HTERT RPE-1 (cell line): ENCODE results near the gene RFX5.
"Not testable (repeated sequence)": the region's sequence is repeated elsewhere in the genome, so short reads cannot be mapped to it uniquely, and the experiment has no call there.

Experiments
- in situ Hi-C: fragments of 300-500 bp; cut with MboI; formaldehyde crosslinking; loops from 4 replicates; pipeline ENCODE4 v1.14.3; 2020; ENCODE audit warnings: low sequenced_read_pairs

The RFX5 gene

DNA sequence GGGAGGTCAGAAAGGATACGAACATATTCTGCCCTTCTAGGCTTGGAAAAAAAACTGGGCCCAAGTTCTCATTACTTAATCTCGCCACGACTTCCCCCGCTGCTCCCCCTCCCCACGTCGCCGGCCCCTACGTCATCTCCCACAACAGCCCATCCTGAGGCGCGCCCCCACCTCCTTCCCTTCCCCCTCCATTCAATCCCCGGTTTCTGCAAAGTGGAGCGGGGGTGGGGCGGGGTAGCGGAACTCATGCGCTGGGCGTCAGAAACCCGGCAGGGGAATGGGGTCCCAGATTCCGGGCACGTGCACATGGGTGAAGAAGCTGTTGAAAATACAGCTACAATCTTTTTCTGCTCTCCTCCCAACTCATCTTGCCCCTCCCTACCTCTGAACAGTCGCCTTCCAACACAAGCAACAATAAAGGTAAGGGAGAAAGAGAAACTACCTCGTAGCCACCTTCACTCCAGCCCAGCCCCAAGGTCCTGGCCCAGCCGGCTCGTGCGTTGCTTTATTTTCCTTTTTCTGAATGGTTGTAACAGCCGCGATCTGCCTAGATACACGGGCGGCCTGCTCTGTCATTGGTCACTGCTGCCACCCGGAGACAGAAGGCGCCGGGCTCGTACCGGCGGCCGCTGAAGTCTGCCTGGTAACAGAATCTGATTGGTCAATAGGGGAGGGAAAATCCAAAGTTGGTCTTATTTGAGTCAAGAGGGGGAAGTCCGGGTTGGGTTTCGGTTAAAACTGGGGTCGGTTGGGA lies at the start of gene RFX5:
RFX5 (minus strand) TSS at position 484 of the 754 bp plus-strand sequence. CDS start 932 bp downstream, outside the sequence.
- in situ Hi-C loops = no loop called here

DNA sequence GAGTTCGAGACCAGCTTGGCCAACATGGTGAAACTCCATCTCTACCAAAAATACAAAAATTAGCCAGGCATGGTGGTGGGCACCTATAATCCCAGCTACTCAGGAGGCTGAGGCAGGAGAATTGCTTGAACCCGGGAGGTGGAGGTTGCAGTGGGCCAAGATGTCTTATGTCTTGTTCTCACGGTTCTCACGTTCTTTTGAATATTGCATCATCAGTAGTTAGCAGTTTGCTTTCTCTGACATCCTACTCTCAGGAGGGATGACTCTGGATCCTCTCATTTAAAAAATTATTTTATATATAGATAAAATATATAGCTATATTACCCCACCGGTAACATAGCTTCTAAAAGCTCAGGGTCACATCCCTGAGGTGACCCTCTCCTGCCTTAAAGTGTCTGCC lies 49.2 kb upstream of the RFX5 start:
- in situ Hi-C loops = not testable (repeated sequence)

DNA sequence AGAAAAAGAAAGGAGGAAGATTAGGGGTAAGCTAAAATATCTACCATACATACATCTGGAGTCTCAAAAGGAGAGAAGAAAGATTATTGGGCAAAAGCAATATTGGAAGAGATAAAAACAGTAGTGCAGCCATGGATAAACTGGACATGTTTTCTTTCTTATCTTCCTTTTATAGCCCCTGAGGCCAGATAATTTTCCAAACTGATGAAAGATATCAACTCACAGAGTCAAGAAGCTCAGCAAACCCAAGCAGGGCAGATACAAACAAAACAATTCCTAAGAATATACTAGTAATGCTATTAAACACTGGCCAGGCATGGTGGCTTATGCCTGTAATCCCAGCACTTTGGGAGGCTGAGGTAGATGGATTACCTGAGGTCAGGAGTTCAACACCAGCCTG lies 46.5 kb upstream of the RFX5 start:
- in situ Hi-C loops = no loop called here

DNA sequence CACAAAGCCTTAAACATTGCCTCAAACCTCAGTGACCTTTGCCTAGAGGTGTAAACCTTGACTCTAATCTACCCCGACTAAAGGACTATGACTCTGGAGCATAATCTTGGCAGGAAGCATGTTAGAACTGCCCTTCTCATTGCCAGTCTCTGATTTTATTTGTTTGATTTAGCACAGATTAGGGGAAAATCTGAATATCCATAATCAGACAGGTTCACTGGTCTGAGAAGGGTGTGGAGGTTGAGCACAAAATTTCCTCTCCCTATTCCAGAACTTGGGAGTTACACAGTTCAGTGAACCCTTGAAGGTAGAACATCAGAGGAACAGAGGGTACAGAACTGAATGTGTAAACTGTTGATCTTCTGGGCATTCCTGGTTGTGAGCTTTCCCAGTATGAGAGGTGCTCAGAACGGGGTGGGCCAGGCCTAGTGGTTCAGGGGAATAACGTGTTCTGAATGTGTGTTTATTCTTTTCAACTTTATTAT lies 44.1 kb upstream of the RFX5 start:
- in situ Hi-C loops = no loop called here

DNA sequence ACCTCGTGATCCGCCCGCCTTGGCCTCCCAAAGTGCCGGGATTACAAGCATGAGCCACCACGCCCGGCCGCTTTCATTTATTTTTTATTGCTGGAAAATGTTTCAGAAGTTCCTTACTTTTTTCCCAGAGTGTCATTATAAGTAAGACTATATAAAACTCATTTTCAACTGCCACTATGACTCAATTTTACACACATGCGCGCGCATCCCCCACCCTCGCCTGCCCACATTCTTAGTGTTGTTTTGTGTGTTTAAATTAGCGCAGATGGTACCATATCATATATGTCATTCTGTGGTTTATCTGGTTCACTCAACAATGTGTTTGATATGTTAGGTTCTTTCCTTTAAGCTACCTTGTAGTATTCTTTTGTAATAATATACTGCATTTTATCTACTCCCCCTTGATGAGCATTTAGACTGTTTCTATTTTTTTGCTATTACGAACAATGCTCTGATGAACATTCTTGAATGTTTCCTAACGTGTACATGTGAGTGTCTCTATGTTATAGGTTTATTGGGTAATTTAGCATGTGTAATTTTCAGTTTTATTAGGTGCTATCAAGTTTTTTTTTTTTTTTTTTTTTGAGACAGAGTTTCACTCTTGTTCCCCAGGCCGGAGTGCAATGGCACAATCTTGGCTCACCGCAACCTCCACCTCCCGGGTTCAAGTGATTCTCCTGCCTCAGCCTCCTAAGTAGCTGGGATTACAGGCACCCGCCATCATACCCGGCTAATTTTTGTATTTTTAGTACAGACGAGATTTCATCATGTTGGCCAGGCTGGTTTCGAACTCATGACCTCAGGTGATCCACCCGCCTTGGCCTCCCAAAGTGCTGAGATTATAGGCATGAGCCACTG lies 43.4 kb upstream of the RFX5 start:
- in situ Hi-C loops = not testable (repeated sequence)

DNA sequence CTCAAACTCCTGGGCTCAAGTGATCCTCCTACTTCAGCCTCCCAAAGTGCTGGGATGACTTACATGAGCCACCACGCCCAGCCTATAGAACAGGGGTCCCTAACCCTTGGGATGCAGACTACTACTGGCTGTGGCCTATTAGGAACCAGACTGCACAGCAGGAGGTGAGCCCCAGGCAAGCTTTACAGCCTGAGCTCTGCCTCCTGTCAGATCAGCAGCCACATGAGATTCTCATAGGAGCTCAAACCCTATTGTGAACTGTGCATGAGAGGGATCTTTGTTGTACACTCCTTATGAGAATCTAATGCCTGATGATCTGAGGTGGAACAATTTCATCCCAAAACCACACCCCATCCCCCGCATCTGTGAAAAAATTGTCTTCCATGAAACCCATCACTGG lies 39.0 kb upstream of the RFX5 start:
- in situ Hi-C loops = no loop called here

DNA sequence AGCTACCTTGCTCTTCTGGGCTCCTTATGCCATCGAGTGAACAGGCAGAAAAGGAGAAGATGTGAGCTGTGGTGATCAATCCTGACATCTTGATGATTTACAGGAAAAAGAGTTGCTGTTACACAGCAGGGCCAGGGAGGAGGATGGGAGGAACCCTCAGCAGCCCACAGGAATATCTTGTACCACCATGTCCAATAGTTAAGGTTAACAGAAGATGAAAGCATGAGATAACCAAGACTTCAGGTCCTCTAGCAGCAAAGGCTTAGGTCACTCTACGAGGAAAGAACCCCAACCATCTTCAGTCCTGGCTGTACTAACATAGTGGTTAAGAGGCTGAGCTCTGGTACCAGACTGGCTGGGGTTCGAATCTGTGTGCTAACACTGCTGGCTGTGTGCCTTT lies 37.5 kb upstream of the RFX5 start:
- in situ Hi-C loops = no loop called here

DNA sequence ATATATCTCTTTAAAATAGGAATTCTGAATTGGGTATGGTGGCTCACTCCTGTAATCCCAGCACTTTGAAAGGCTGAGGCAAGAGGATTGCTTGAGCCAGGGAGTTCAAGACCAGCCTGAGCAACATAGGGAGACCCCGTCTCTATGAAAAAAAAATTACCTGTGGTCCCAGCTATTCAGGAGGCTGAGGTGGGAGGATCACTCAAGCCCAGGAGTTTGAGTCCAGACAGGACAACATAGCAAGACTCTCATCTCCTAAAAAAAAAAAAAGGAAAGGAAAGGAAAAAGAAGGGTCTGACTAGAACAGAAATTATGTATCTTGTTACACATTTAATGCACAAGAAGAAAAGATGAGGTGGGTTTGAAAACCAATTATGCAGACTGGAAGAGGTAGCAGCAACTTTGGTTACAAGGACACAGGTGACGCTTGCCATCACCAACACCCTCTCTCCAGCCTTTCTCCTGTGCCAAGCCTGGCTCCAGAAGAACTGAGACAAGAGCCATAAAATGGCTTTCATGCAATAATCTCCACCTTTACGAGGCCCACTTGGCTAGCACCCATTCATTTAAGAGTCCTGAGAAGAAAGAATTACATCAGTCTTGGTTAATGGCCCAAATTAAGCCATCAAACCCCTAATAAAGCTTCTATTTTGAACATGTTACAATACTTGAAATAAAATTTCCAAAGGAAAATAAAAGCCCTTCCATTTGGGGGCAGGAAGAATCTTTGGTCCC lies 30.3 kb upstream of the RFX5 start:
- in situ Hi-C loops = no loop called here

DNA sequence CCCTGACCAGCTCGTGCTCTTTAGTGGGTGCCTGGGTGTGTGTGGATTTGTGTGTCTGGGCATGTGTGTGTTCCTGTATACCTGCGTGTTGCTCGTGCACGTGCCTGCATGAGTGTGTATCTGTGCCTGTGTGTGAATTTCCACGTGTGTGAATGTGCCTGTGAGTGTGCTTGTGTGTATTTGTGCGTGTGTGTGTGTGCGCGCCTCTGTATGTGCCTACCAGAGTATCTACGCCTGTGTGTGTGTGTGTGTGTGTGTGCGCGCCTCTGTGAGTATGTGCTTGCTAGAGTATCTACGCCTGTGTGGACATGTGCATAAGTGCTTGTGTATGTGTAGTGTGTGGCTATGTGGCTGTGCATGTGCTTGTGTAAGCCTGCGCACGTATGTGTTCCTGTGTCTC lies 26.1 kb upstream of the RFX5 start:
- in situ Hi-C loops = no loop called here

DNA sequence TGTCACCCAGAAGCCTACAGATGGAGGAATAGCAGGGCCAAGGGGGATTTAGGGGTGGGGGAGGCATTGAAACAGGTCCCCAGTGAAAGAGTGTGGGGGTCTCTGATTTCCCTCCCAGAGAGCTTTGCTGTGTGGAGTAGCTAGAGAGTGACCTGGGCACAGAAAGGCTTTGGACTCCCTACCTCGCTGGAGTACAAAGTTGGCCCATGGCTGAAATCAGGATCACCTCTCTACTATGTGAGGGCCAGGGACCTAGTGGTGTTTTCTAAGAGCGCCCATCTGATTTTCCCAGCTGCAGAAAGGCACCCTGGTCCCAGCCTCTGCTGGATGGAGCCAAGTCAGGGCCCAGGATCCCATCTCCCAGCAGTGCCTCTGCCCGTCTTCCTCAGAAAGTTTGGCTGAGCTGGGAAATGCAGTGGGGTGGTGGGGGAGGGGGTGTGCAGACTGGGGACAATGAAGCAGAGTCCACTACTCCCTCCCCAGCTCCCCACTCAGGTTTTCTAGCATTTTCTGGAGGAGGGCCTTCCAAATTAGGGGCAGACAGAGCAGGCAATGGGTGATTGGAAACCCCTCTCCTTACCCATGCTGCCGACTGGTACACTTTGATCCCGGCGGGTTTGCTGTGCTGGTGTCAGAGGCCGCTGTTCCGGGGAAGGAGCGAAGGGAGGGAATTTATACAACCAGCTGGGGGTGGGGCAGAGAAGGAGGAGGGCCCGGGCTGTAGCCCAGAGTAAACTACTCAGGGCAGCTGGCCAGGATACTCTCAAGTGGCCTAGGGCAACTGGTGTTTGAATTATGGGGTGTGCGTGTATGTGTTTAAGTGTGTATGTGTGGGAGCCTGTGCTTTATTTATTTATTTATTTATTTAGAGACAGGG lies 25.2 kb upstream of the RFX5 start, which contains the start of gene SELENBP1:
SELENBP1 (minus strand) TSS at position 648 of the 877 bp plus-strand sequence; CDS start at position 584, 64 bp downstream.
- in situ Hi-C loops = no loop called here

DNA sequence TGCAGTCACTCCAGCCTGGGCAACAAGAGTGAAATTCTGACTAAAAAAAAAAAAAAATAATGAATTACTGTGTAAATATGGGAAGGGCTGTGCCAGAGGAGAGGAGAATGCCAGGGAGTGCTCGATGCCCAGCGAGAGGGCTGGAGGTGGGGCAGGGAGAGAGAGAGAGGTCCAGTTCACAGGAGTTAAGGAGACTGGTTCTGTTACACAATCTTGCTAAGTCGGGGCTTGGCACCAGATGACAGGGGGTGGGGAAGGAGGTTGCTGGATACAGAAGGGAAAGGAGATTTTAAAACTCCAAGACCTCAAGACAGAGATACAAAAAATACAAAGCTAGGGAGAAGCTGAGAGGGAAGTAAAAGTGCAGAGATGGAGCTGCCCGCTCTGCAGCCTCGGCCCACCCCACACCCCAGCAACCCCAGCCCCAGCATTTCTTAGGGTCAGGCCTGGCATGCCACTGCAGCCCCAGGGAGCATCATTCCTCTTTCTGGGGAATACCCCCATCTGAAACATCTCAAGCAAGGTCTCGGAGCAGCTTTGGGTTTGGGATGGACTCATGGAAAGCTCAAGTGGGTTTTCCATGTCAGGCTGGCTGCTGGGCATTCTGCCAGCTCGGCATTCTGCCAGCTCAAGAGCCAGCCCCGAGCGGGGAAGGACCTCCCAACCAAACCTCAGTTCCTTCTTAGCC lies 24.5 kb upstream of the RFX5 start:
- in situ Hi-C loops = no loop called here

DNA sequence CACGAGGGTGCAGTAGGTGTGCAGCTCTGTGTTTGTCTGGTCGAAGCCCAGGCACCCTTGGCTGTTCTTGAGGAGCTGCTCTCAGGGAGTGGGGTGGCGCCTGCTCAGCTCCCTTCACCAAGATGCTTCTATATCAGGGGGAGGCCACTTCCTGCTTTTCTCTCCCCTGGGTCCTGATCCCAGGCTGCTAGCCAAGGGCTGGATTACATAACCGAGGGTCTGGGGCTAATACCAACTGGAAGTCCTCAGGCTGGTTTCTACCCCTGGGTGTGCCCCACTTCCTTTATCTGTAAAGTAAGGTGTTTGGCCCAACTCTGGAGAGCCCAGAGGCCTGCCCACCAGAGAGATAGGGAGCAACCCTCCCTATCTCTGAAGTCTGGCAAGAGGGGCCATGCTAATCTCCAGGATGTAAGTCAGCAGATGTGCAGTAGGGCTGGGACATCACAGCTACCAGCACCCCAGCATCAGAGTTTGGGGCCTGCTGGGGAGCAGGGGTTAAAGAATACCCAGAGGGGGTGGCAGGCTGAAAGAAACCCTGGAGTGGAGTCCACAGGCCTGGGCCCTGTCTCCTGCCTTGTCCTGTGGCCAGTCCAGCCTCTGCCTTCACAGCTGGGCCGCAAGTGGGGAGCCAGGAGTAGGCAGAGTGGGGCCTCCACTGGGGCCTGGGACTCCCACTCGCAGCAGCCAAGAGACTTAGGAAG lies 23.3 kb upstream of the RFX5 start:
- in situ Hi-C loops = no loop called here

DNA sequence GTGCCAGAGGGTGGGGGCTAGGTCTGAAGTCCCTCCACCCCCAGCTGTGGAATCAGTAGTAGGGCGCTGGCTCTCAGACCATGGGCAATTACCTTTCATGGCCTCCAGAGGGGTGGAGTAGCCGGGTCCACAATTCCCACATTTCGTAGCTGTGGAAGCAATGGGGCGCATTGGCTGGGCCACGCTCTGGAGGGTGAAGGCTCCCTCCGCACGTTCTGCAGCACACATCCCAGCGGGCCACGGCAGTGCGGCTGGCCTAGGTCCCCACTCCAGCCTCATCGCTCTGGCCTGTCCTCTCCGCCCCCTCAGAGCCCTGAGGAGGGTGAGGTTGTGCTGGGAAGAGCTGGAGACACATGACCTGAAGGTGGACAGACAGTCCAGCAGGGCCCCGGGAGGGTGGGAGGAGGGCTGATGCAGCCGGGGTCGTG lies 22.6 kb upstream of the RFX5 start:
- in situ Hi-C loops = no loop called here

DNA sequence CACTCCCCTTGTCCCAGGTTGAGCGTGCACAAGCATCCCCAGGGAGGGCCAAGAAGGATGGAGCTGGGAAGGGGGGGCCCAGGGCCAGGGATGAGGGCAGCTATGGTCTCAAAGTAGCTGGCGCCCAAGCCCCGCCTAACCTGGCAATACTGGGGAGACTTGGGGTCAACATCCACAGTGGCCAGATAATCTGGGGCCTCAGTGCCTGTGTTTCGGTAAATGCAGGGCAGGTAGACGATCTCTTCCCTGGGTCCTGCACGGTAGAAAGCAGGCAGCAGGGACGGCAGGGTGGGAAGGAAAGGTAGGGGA lies 22.2 kb upstream of the RFX5 start:
- in situ Hi-C loops = no loop called here

DNA sequence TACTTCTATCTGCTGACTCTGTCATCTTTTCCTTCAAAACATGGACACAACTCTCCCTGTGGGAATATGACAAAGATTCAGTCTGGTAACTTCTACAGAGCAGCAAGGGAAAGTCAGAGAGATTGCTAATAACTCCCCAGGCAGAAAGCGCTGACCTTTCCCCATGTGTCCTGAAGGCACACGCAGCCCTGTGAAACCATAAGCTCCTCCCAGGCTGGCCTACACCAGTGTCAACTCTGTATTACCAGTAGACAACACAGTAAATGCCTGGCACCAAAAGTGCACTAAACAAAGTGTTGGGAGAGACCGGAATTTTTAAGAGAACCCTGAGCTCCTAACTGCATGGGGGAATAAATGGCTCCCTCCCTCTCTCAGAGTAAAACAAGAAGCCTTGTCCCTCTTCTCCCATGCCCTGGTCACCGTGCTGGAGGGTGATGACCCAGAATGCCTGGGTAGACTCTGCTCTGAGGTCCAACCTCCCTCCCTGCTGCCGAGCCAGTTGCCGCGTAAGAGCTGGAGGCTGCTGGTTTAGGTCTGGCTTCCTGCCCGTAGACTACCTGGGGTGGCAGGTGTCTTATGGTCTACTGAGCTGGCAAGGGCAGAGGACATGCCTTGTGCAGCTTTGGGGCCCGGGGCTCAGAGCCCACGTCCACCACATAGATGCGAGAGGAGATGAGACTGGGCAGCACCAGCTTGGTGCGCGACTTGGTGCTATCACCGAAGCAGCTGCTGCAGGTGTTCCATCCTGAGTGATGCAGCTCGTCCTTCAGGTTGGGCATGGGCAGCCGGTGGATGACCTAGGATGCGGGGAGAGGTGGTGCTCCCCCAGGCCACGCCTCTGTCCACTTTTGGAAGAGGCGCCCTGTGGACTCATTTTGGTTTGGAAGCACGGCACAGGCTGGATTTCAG lies 21.6 kb upstream of the RFX5 start:
- in situ Hi-C loops = no loop called here

DNA sequence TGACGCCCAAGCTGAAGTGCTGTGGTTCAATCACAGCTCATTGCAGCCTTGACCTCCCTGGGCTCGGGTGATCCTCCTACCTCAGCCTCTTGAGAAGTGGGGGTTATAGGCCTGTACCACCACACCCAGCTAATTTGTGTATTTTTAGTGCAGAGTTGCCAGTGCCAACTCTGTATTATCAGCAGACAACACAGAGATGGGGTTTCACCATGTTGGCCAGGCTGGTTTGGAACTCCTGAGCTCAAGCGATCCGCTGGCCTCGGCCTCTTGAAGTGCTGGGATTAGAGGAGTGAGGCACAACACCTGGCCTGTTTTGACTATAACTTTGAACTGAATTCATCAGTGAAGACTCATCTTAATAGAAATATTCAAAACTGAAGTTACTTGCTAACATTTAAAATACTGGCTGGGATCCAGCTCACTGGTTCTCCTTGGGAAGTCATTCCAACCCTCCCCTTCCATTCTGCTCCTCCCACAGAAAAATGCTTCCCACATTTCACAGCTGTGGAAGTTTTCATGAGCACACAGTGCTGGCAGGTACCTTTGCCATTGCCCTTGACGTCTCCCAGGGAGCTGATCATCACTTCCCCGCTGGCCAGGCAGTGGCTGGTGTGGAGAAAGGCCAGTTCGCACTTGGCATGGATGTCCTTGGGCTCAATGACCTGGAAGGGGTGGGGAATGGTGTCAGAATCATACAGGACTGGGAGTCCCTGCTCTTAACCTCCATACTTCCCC lies 20.8 kb upstream of the RFX5 start:
- in situ Hi-C loops = no loop called here

DNA sequence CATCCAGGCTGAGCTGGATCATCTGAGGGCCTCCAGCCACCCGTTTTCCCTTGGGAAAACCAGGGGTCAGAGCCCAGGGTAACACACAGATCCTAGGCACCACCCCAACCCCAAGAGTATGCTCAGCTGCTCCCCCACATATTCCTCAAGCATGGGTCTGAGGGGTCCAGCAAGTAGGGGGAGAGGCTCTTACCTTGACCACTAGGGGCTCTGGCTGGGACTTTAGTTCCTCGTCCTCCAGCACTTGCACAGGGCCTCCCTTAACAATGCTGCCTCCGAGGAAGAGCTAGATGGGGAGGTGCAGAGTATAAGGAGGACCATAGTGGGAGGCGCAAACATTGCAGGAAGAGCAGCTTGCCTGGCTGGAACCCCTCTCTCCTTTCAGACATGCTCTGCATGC lies 17.9 kb upstream of the RFX5 start:
- in situ Hi-C loops = no loop called here
